Measurements from ENCODE around the gene PRXL2B.
"Not testable (repeated sequence)": the region's sequence is repeated elsewhere in the genome, so short reads cannot be mapped to it uniquely, and the experiment has no call there.

Gene PRXL2B

GRCh38 chr1:2566101-2567045 is 20.2 kb upstream of the PRXL2B start:
- DNase-seq: no peak

- DNase-seq: no peak
These were observed 19.4 kb upstream of the PRXL2B start for GRCh38 chr1:2567083-2567679.

GRCh38 chr1:2568187-2568816 is 18.3 kb upstream of the PRXL2B start:
- DNase-seq: not testable (repeated sequence)

- DNase-seq: no peak
These were observed 17.5 kb upstream of the PRXL2B start for GRCh38 chr1:2569060-2569459.

GRCh38 chr1:2569703-2570102 is 16.9 kb upstream of the PRXL2B start:
- DNase-seq: not testable (repeated sequence)

- DNase-seq: no peak
These were observed 16.2 kb upstream of the PRXL2B start for GRCh38 chr1:2570332-2570731.

GRCh38 chr1:2571348-2571747 is 15.2 kb upstream of the PRXL2B start:
- no peak for DNase-seq

GRCh38 chr1:2573250-2573920 is 13.2 kb upstream of the PRXL2B start:
- no peak for DNase-seq

- DNase-seq: no peak
These were observed 12.2 kb upstream of the PRXL2B start for GRCh38 chr1:2574350-2574749.

- no peak for DNase-seq
These were observed 10.5 kb upstream of the PRXL2B start for GRCh38 chr1:2575801-2576663.

GRCh38 chr1:2577565-2578075 is 9.0 kb upstream of the PRXL2B start:
- DNase-seq: not testable (repeated sequence)

- DNase-seq: no peak
These were observed 7.8 kb upstream of the PRXL2B start for GRCh38 chr1:2578758-2579118.

- DNase-seq: no peak
These were observed 5.9 kb upstream of the PRXL2B start for GRCh38 chr1:2580691-2581090.

GRCh38 chr1:2582391-2582790 is 4.2 kb upstream of the PRXL2B start:
- DNase-seq: no peak

- no peak for DNase-seq
These were observed 3.2 kb upstream of the PRXL2B start for GRCh38 chr1:2583331-2583791.

GRCh38 chr1:2583871-2584351 is 2.7 kb upstream of the PRXL2B start:
- no peak for DNase-seq

GRCh38 chr1:2584686-2585317 is 1.8 kb upstream of the PRXL2B start:
- no peak for DNase-seq

- DNase-seq: no peak
These were observed 1.1 kb upstream of the PRXL2B start for GRCh38 chr1:2585318-2586092.

- no peak for DNase-seq
These were observed 688 bp downstream of the PRXL2B start for GRCh38 chr1:2587071-2587859.
